H1 (cell line): ENCODE measurements around the gene APBA2. TPM values are rescaled to one million over a fixed set of nuclear protein-coding genes. Genes with fewer than 3 reads are reported as not detected.

ENCODE experiments used
- SIRT6 ChIP-seq: IDR thresholded peaks from one replicate; pipeline ENCODE4 v1.7.1; 2012; ENCODE audit warnings: low read length, inconsistent platforms
- polyA plus RNA-seq, 7 experiments: library from polyadenylated mRNA; depleted of rRNA in 3 of 7; stranded (reverse) in 5 of 7; unstranded in 2 of 7; fragments of >200 nt in 5 of 7; fragments of 200-250 nt in 2 of 7; gene quantifications; 1 replicate in 5 of 7; 2 replicates in 1 of 7; 4 replicates in 1 of 7; pipeline versions ENCODE4 v1.2.1 to v1.2.3, GENCODE V29; 2011 to 2013; ENCODE audit warnings: missing spikeins in 2 of 7, mixed read lengths in 2 of 7
- total RNA-seq: library from RNA; stranded (reverse); fragmentation: NEBNext Ultra II Directional; extraction: Animal tissue kit (Norgen Biotek cat#: 25700); gene quantifications from 2 replicates; pipeline ENCODE4 v1.2.1, GENCODE V29; 2021
- TF ChIP-seq, protein P1 (sequence below): fragments of 300-600 bp; sonication (generic); IDR thresholded peaks from 2 replicates; pipeline ENCODE4 v1.7.1; 2012; ENCODE audit warnings: low read length, moderate library complexity, mild to moderate bottlenecking, inconsistent platforms; ENCODE audit not compliant: insufficient replicate concordance

APBA2 gene
- total and polyA plus RNA-seq, 2 of the 8 experiments (the other 6 are each of a cell fraction or from before 2014, with no cell fraction given): 15.5 to 19.0 TPM

DNA sequence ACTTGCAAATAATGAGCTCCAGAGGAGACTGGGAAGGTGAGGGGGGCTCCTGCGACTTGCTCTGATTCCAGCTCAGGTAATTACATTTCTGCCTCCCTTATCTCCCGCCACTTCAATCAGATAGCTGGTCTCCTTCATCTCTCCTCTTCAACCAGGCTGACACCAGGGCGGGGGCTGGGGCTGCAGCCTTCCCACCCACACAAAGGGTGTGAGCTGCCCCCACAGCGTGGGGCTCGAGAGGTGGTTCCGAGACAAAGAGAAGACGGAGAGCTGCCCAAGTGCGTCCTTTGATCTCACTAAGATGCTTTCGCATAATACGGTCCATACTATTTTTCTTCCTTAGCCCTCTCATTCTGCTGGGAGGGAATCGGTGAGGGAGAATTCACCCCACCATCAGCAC, 244.2 kb downstream of the APBA2 start (continued):
- TF ChIP-seq, protein P1, sequence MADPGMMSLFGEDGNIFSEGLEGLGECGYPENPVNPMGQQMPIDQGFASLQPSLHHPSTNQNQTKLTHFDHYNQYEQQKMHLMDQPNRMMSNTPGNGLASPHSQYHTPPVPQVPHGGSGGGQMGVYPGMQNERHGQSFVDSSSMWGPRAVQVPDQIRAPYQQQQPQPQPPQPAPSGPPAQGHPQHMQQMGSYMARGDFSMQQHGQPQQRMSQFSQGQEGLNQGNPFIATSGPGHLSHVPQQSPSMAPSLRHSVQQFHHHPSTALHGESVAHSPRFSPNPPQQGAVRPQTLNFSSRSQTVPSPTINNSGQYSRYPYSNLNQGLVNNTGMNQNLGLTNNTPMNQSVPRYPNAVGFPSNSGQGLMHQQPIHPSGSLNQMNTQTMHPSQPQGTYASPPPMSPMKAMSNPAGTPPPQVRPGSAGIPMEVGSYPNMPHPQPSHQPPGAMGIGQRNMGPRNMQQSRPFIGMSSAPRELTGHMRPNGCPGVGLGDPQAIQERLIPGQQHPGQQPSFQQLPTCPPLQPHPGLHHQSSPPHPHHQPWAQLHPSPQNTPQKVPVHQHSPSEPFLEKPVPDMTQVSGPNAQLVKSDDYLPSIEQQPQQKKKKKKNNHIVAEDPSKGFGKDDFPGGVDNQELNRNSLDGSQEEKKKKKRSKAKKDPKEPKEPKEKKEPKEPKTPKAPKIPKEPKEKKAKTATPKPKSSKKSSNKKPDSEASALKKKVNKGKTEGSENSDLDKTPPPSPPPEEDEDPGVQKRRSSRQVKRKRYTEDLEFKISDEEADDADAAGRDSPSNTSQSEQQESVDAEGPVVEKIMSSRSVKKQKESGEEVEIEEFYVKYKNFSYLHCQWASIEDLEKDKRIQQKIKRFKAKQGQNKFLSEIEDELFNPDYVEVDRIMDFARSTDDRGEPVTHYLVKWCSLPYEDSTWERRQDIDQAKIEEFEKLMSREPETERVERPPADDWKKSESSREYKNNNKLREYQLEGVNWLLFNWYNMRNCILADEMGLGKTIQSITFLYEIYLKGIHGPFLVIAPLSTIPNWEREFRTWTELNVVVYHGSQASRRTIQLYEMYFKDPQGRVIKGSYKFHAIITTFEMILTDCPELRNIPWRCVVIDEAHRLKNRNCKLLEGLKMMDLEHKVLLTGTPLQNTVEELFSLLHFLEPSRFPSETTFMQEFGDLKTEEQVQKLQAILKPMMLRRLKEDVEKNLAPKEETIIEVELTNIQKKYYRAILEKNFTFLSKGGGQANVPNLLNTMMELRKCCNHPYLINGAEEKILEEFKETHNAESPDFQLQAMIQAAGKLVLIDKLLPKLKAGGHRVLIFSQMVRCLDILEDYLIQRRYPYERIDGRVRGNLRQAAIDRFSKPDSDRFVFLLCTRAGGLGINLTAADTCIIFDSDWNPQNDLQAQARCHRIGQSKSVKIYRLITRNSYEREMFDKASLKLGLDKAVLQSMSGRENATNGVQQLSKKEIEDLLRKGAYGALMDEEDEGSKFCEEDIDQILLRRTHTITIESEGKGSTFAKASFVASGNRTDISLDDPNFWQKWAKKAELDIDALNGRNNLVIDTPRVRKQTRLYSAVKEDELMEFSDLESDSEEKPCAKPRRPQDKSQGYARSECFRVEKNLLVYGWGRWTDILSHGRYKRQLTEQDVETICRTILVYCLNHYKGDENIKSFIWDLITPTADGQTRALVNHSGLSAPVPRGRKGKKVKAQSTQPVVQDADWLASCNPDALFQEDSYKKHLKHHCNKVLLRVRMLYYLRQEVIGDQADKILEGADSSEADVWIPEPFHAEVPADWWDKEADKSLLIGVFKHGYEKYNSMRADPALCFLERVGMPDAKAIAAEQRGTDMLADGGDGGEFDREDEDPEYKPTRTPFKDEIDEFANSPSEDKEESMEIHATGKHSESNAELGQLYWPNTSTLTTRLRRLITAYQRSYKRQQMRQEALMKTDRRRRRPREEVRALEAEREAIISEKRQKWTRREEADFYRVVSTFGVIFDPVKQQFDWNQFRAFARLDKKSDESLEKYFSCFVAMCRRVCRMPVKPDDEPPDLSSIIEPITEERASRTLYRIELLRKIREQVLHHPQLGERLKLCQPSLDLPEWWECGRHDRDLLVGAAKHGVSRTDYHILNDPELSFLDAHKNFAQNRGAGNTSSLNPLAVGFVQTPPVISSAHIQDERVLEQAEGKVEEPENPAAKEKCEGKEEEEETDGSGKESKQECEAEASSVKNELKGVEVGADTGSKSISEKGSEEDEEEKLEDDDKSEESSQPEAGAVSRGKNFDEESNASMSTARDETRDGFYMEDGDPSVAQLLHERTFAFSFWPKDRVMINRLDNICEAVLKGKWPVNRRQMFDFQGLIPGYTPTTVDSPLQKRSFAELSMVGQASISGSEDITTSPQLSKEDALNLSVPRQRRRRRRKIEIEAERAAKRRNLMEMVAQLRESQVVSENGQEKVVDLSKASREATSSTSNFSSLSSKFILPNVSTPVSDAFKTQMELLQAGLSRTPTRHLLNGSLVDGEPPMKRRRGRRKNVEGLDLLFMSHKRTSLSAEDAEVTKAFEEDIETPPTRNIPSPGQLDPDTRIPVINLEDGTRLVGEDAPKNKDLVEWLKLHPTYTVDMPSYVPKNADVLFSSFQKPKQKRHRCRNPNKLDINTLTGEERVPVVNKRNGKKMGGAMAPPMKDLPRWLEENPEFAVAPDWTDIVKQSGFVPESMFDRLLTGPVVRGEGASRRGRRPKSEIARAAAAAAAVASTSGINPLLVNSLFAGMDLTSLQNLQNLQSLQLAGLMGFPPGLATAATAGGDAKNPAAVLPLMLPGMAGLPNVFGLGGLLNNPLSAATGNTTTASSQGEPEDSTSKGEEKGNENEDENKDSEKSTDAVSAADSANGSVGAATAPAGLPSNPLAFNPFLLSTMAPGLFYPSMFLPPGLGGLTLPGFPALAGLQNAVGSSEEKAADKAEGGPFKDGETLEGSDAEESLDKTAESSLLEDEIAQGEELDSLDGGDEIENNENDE: no peak
- no peak for TF ChIP-seq SIRT6
